Activated CD4-positive, alpha-beta T cell treated with anti-CD3 and anti-CD28 coated beads for 1 hour (primary cell): ENCODE measurements around the gene KMO.

Source experiments
- DNase-seq: peaks from one replicate; pipeline ENCODE4 v3.0.0-alpha.2; 2020

KMO gene

GRCh38 chr1:241542199-241542907 is 10.2 kb downstream of the KMO start:
- no peak for DNase-seq

DNA sequence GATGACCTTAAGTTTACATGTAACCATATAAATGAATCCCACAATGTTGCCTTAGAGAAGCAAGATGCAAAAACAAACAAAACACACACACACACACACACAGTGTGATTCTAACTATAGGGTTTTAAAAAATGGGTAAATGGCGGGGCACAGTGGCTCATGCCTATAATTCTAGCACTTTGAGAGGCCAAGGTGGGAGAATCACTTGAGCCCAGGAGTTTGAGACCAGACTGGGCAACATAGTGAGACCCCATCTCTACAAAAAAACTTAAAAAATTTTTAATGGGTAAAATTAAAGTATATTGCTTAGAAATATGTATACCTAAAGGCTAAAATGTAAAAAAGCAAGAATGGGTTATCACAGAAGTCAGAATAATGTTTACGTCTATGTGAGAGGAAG is 15.8 kb downstream of the KMO start:
- no peak for DNase-seq

DNA sequence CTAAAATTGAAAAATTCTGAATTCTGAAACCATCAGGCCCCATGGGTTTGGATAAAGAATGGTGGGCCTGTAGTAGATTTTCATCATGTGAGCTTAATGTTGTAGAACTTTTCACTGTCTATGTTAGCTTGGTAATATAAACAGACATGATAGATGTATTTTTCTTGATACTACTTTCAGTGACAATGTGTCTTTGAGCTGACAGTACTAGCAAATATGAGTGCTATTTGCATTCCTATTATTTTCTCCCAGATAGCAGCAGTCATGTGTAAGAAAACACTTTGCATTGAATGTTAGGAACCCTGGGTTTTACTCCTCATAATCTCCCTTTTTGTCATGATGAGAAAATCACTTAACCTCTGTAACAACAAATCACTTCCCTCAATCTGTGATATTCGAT is 18.1 kb downstream of the KMO start:
- no peak for DNase-seq

DNA sequence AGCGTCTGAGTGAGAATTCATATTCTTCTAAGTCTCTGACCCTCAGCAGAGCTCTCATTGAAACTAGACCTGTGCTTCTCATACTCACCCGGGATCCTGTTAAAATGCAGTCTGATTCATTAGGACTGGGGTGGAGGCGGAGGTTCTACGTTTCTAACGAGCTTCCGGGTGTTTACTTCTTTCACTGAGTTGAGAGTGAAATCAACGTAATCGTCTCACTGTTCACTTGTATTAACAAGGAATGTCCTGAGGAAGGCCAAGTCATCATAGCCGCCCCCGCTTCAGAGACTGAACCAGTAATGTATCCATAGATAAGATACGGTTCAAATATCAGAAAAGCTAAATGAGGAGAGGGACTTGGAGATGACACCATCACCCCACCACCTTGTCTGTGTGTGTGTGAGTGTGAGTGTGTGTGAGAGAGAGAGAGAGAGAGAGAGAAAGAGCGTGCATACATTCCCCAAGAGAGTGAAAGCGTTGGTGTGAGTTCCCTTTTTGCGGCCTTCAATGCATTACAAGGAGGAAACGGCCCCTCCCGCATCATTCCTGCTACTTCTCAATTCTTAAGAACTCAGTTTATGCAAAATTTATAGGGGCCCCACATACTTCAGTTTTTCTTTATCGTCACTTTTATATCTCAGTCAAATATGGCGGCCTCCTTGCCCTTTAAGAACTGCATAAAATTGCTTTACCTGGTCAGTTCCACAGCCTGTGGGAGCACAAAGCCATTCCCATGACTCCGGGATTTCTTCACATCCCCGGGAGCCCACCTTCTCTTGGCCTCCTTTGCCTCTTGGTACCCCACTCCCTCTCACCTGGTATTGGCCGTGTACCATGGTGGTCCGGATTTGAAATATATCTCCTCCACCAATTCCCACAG is 19.8 kb downstream of the KMO start:
- peak; percentile 13 for DNase-seq

DNA sequence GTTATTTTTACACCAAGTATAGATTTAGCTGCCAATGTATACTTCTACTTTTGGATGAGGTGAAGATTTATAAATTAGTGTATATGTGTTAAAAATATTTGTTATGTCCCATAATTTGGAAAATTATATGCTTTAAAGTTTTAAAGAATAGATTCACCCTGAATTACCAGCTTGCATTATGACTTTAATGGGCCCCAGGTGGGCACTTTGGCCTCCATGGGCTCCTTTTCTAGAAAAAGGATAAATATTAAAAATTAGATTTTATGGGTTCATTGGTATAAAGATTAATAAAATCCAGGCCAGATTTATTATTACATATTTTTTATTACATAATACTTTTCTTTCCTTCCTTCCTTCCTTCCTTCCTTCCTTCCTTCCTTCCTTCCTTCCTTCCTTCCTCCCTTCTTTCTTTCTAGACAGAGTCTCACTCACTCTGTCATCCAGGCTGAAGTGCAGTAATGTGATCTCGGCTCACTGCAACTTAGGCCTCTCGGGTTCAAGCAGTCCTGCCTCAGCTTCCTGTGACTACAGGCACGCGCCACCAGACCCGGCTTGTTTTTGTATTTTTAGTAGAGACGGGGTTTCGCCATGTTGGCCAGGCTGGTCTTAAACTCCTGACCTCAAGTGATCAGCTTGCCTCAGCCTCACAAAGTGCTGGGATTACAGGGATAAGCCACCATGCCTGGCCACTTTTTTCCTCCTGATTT is 21.9 kb downstream of the KMO start:
- no peak for DNase-seq

DNA sequence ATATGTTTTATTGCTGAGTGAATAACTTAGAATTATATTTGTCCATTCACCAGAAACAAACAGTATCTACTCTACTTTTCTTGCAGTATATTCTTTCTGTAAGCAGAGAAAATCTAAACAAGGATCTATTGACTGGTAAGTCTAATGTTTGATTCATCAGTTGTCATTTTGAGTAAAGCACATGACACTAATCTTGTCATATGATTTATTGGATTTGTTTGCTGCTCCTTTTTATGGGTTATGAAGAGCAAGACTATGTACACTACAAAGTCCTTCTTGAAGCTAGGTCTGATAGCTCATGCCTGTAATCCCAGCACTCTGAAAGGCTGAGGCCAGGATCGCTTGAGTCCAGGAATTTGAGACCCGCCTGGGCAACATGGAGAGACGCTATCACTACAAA is 23.3 kb downstream of the KMO start:
- no peak for DNase-seq

- no peak for DNase-seq
These were observed 24.9 kb downstream of the KMO start for GRCh38 chr1:241557031-241557430.

GRCh38 chr1:241557551-241558193 is 25.5 kb downstream of the KMO start:
- DNase-seq, result no peak

DNA sequence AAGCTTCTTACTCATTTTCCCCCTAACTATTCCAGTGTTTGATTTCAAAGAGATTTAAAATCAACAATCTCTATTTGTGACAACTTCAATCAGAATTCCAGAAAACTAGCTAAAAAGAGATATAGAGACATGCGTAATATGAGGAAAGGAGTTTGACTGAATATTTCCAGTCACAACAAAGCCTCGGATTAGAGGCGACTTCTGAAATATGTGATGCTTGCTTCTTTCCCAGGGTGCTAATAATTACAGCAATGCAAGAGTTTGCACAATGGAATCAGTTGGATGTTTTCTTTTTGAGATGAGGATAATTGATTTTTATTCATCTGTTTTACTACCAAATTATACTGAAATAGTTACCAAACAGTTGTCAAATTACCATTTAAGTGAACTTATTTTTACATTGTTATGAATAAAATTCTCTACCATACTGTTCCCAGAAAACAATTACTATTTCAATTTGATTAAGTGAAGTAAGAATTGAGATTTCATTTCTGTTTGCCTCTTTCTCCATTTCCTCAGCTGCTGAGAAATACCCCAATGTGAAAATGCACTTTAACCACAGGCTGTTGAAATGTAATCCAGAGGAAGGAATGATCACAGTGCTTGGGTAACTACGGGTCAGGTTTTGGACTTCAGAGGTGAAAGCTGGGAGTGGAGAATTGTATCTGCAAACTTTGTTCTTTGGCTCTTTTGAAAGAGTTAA is 28.1 kb downstream of the KMO start:
- DNase-seq, result no peak

GRCh38 chr1:241560849-241561187 is 28.6 kb downstream of the KMO start:
- no peak for DNase-seq

DNA sequence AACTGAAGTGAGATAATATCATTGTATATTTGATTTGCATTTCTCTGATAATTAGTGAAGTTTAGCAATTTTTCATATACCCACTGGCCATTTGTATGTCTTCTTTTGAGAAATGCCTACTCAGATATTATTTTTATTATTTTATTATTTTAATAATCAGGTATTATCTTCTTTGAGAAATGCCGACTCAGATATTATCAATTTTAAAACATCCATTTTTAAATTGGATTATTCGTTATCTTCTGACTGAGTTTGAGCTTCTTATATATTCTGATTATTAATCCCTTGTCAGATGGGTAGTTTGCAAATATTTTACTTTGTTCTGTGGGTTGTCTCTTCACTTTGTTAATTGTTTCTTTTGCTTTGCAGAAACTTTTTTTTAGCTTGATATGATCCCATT is 37.7 kb downstream of the KMO start:
- no peak for DNase-seq

- DNase-seq, result no peak
These were observed 42.0 kb downstream of the KMO start for GRCh38 chr1:241574154-241574553.

DNA sequence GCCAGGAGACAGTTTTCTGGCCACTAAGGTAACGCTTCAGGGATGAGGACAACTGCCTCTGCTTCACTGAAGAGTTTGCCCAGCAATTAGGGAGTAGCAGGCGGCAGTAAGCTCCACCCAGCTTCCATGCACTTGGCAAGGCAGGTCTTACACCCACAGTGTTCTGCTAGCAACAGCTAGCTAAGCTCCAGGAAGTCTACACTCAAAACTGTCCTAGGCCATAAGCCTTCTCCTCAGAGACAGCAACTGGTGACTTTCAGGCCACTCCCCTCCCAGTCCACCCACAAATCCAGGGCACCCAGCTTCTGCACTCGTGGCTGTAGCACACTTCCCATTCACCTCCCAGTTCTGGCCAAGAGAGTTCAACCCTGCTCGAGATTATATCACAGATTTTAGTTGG is 47.3 kb downstream of the KMO start:
- no peak for DNase-seq

- no peak for DNase-seq
These were observed 50.7 kb downstream of the KMO start for GRCh38 chr1:241582921-241583321.

DNA sequence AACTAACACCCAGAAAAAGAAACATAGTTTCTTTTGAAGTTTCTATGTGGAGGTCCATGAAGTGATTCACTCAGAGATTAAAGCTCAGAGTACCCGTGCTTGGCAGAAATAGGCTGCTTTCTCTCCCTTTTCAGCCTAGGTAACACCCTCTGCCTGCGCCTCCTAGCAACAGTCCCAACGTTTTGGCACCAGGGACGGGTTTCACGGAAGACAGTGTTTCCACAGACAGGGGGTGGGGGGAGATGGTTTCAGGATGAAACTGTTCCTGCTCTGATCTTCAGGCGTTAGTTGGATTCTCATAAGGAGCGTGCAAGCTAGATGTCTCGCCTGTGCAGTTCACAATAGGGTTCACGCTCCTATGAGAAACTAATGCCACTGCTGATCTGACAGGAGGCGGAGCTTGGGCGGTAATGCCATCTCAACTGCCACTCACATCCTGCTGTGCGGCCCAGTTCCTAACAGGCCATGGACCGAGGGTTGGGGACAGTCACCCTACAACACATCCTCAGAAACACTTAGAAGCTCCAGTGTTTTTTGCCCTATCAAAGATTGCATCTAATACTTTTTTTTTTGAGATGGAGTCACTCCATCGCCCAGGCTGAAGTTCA is 54.8 kb downstream of the KMO start:
- no peak for DNase-seq

GRCh38 chr1:241589521-241589920 is 57.3 kb downstream of the KMO start:
- DNase-seq, result no peak

DNA sequence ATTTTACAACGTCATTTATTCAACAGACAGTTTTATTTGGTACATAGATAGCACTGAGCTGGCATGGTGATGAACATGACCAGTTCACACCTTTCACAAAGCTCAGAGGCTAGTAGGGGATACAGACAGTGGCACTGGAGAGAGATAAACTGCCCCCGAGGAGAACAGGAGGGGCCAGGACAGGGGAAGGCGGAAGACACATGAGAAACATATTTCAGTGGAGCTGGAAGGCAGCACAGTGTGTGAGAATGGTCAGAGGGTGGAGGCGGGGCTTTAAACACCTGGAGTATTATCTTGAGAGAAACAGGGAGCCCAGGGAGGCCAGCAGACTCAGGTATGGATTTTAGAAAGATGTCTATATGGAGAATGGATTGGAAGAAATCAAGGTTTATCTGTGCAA is 58.5 kb downstream of the KMO start:
- DNase-seq, result no peak

GRCh38 chr1:241591317-241591716 is 59.1 kb downstream of the KMO start:
- no peak for DNase-seq

DNA sequence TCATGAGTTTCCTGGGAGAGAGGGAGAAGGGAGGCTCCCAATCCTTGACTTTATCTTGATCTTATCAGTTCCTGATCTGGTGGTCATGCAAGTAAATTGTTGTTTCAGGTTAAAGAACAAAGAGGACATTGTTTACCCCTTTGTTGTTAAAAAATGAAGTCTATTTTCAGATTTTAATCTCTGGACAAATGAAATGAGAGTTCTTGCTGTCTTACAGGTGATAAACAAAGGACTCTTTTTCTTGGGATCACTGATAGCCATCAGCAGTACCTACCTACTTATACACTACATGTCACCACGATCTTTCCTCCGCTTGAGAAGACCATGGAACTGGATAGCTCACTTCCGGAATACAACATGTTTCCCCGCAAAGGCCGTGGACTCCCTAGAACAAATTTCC is 59.6 kb downstream of the KMO start:
- no peak for DNase-seq

GRCh38 chr1:241592273-241592958 is 60.2 kb downstream of the KMO start:
- DNase-seq, result no peak

DNA sequence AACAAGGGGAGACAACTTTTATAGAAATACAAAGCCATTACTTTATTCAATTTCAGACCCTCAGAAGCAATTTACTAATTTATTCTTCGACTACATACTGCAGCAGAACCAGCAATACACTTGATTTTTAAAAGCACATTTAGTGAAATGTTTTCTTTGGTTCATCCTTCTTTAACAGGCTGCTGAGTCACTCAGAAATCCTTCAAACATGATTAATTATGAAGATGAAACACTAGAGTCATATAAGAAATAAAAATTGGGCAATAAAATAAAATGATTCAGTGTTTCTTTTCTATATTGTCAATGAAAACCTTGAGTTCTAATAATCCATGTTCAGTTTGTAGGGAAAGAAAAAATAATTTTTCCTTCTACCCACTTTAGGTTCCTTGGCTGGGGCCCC is 61.0 kb downstream of the KMO start:
- no peak for DNase-seq

DNA sequence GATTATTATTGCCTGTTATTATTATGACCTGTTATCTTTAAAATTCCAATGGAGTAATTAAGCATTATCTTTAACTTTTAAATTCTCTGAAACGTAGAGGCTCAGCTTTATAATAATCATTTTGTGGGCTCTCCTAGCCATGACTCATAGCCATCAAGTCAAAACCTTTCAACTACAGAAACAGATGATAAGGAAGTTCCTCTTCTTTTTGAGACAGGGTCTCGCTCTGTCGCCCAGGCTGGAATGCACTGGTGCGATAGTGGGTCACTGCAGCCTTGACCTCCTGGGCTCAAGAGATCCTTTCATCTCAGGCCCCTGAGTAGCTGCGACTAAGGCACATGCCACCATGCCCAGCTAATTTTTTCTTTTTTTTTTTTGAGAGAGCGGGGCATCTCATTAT is 64.5 kb downstream of the KMO start:
- DNase-seq, result no peak
